GM12878 (cell line): ENCODE measurements around the gene SAYSD1. TPM values are rescaled to one million over a fixed set of nuclear protein-coding genes. Genes with fewer than 3 reads are reported as not detected.

Experiments
- ATAC-seq: fragments of 200-7000 bp; cut with Tn5 transposase; 3 replicates; pipeline ENCODE4 v1.9.1; 2020; ENCODE audit warnings: mild to moderate bottlenecking, moderate library complexity
- BruUV-seq: library from RNA; stranded (reverse); fragments of 400-500 nt; replicated peaks from 2 replicates; lab custom pipeline; 2021; lab: Mats Ljungman, UMichigan
- CTCF ChIA-PET: fragments of 300-600 bp; sonication (Branson Sonifier 250); formaldehyde crosslinking; extraction: SDS; loops from one replicate; lab custom pipeline; 2021; ENCODE audit warnings: inconsistent platforms; lab: Yijun Ruan, JAX
- POLR2A ChIA-PET: fragments of 350-600 bp; formaldehyde crosslinking; extraction: SDS; loops from one replicate; lab custom pipeline; 2021; ENCODE audit warnings: inconsistent platforms; lab: Charles Lee
- RAD21 ChIA-PET: fragments of 300-600 bp; sonication (Branson Sonifier 250); formaldehyde crosslinking; loops from one replicate; lab custom pipeline; 2023; ENCODE audit warnings: antibody characterized with exemption; ENCODE audit not compliant: unreplicated experiment; lab: Charles Lee
- SMC1A ChIA-PET: fragments of 300-600 bp; sonication (Branson Sonifier 250); formaldehyde crosslinking; loops from one replicate; lab custom pipeline; 2023; ENCODE audit not compliant: unreplicated experiment, uncharacterized antibody; lab: Charles Lee
- DNase-seq: peaks from one replicate; pipeline ENCODE4 v3.0.0-alpha.2; 2011; ENCODE audit warnings: low read depth, low spot score
- FAIRE-seq: peaks from 3 replicates; lab custom pipeline; 2011; peaks lifted over from hg19 to GRCh38; lab: Jason Lieb, UNC
- H2AFZ ChIP-seq: 2 replicates; pipeline ENCODE4 v1.6.0; 2011; ENCODE audit warnings: low read depth, low read length, control low read depth; ENCODE audit not compliant: control insufficient read depth
- H3K27ac ChIP-seq: 2 replicates; pipeline ENCODE4 v1.5.1; 2011; ENCODE audit warnings: control low read depth; ENCODE audit not compliant: control insufficient read depth, insufficient read depth
- H3K27me3 ChIP-seq, 2 experiments: replicated peaks in 1 of 2; 2 replicates each; pipeline versions ENCODE4 v1.6.0 to v1.6.1; 2011; ENCODE audit warnings: low read length in 1 of 2; ENCODE audit not compliant: control insufficient read depth in 2 of 2, insufficient read depth in 2 of 2
- H3K36me3 ChIP-seq, 2 experiments: 2 replicates each; pipeline ENCODE4 v1.5.1; 2011; ENCODE audit warnings: low read length in 1 of 2; ENCODE audit not compliant: control insufficient read depth in 2 of 2, insufficient read depth in 2 of 2
- H3K4me1 ChIP-seq: 2 replicates; pipeline ENCODE4 v1.6.1; 2011; ENCODE audit warnings: mild to moderate bottlenecking, low read length, moderate library complexity, mixed read lengths; ENCODE audit not compliant: control insufficient read depth, insufficient read depth
- H3K4me2 ChIP-seq: 2 replicates; pipeline ENCODE4 v1.6.0; 2011; ENCODE audit warnings: control low read depth; ENCODE audit not compliant: control insufficient read depth, insufficient read depth
- H3K4me3 ChIP-seq: fragments of 200-600 bp; sonication (generic); 2 replicates; pipeline ENCODE4 v1.5.1; 2016
- H3K79me2 ChIP-seq: 2 replicates; pipeline ENCODE4 v1.6.0; 2011; ENCODE audit warnings: low read length; ENCODE audit not compliant: control insufficient read depth, insufficient read depth
- H3K9ac ChIP-seq: 2 replicates; pipeline ENCODE4 v1.8.0; 2011; ENCODE audit warnings: low read length, control low read depth, mixed read lengths; ENCODE audit not compliant: control insufficient read depth, insufficient read depth
- H3K9me3 ChIP-seq: replicated peaks from 3 replicates; pipeline ENCODE4 v1.5.1; 2011; ENCODE audit warnings: mild to moderate bottlenecking, low read length; ENCODE audit not compliant: control insufficient read depth, insufficient read depth
- H4K20me1 ChIP-seq: 2 replicates; pipeline ENCODE4 v1.6.0; 2011; ENCODE audit not compliant: control insufficient read depth, insufficient read depth
- HSF1 ChIP-seq: fragments of 150-350 bp; IDR thresholded peaks from 2 replicates; pipeline ENCODE4 v1.6.1; 2014; ENCODE audit warnings: mild to moderate bottlenecking, low read depth, low read length
- PAX5 ChIP-seq: IDR thresholded peaks from 2 replicates; pipeline ENCODE4 v1.6.1; 2011; ENCODE audit warnings: low read depth, low read length, borderline replicate concordance
- RUNX3 ChIP-seq: IDR thresholded peaks from 2 replicates; pipeline ENCODE4 v1.6.1; 2012; ENCODE audit warnings: low read length, inconsistent platforms
- WGBS: methylation state at CpG from one replicate; pipeline ENCODE4 v1.1.6; 2016; ENCODE audit warnings: low lambda C conversion rate; ENCODE audit not compliant: insufficient replicate concordance, insufficient coverage; ENCODE audit errors: missing lambda C conversion rate; 5-methylcytosine and 5-hydroxymethylcytosine counted together
- in situ Hi-C: fragments of 300-500 bp; cut with MboI; formaldehyde crosslinking; loops from 9 replicates; pipeline ENCODE4 v1.14.3; 2018; ENCODE audit warnings: mixed read lengths
- intact Hi-C: fragments of 100-400 bp; cut with micrococcal nuclease; formaldehyde crosslinking; loops from one replicate; pipeline ENCODE4 v1.14.2; 2022; ENCODE audit not compliant: unreplicated experiment
- polyA plus RNA-seq, 11 experiments: library from polyadenylated mRNA; depleted of rRNA in 4 of 11; unstranded in 6 of 11; stranded (reverse) in 5 of 11; fragments of >200 nt; fragmentation: Nextera tagmentation in 4 of 11; fragmentation: Illumina TruSeq in 1 of 11; extraction: Ambion mirVana in 4 of 11; extraction: Trizol in 1 of 11; gene quantifications; 1 replicate in 1 of 11; 2 replicates in 10 of 11; pipeline versions ENCODE4 v1.2.1 to v1.2.3, GENCODE V29; 2011 to 2016; ENCODE audit warnings: inconsistent platforms in 2 of 11, missing spikeins in 2 of 11, low read depth in 1 of 11
- total RNA-seq, 4 experiments: library from RNA; depleted of rRNA in 3 of 4; stranded (reverse); fragments of >200 nt in 3 of 4; fragmentation: Illumina TruSeq in 1 of 4; extraction: Trizol in 1 of 4; gene quantifications; 2 replicates each; pipeline versions ENCODE4 v1.2.1 to v1.2.3, GENCODE V29; 2013 to 2021

The SAYSD1 gene
- total and polyA plus RNA-seq, 10 of the 15 experiments (the other 5 are each of a cell fraction or from before 2014, with no cell fraction given), result 1.5 to 7.3 (median 6.4) TPM

GRCh38 chr6:39076623-39077535 lies 38.1 kb downstream of the SAYSD1 start:
- CTCF ChIA-PET, result interaction anchor here (0.7 to 1.4 kb wide), 2 partner anchors 12 to 76 kb away, joined by 3 to 4 read pairs; no protein-coding TSS in a partner anchor
- DNase-seq (peak; percentile 30), ATAC-seq (peak; percentile 73), FAIRE-seq (peak; percentile 77)
- no peak overlapping the region for H3K4me3 ChIP-seq
- RAD21 ChIA-PET, result no interaction called here
- H3K9ac ChIP-seq, result no peak overlapping the region
- in situ Hi-C loops (no loop called here), intact Hi-C loops (no loop called here)
- peaks cover 17% of the 10 kb centered on the region; the same call in 1 of the 2 replicates for H3K4me1 ChIP-seq
- no peak for TF ChIP-seq HSF1
- peak; percentile 33 for TF ChIP-seq RUNX3
- peak; percentile 48; the same call in 1 of the 2 replicates for TF ChIP-seq PAX5
- no peaks in the 10 kb centered on the region for H4K20me1 ChIP-seq
- no TSS peak for BruUV-seq
- no peaks in the 10 kb centered on the region for H3K79me2 ChIP-seq
- SMC1A ChIA-PET, result no interaction called here
- H3K27ac ChIP-seq, result no peak overlapping the region
- H2AFZ ChIP-seq, result no peak overlapping the region
- no peak overlapping the region for H3K4me2 ChIP-seq
- no peaks in the 10 kb centered on the region for H3K36me3 ChIP-seq
- WGBS, result 26% methylated on average over 9 of the region's 9 CpGs
- POLR2A ChIA-PET, result no interaction called here
- no peaks in the 10 kb centered on the region for H3K9me3 ChIP-seq
- H3K27me3 ChIP-seq, result no peaks in the 10 kb centered on the region
